HepG2 (cell line): ENCODE measurements around the gene BCL6B. TPM values are rescaled to one million over a fixed set of nuclear protein-coding genes. Genes with fewer than 3 reads are reported as not detected.

Source experiments
- ATAC-seq: fragments of 200-7000 bp; cut with Tn5 transposase; 3 replicates; pipeline ENCODE4 v1.9.1; 2020; ENCODE audit warnings: mild to moderate bottlenecking, moderate library complexity
- BruUV-seq: library from RNA; stranded (reverse); fragments of 400-500 nt; replicated peaks from 2 replicates; lab custom pipeline; 2021; lab: Mats Ljungman, UMichigan
- CTCF ChIA-PET: fragments of 300-600 bp; formaldehyde crosslinking; extraction: SDS; loops from one replicate; lab custom pipeline; 2021; ENCODE audit warnings: low total read pairs, inconsistent platforms, low intra/inter-chr PET ratio; lab: Yijun Ruan, JAX
- POLR2A ChIA-PET: fragments of 350-600 bp; sonication (Branson Sonifier 250); formaldehyde crosslinking; loops from one replicate; lab custom pipeline; 2020; ENCODE audit warnings: antibody characterized with exemption, inconsistent platforms; lab: Yijun Ruan, JAX
- DNase-seq: peaks from one replicate; pipeline ENCODE4 v3.0.0-alpha.2; 2015; ENCODE audit warnings: low spot score
- FAIRE-seq: peaks from 3 replicates; lab custom pipeline; 2011; peaks lifted over from hg19 to GRCh38; lab: Jason Lieb, UNC
- H2AFZ ChIP-seq: one replicate; pipeline ENCODE4 v1.6.1; 2011; ENCODE audit warnings: low read length, inconsistent platforms
- H3K27ac ChIP-seq: fragments of 300-600 bp; 3 replicates; pipeline ENCODE4 v1.8.0; 2011; ENCODE audit warnings: mixed run types, mild to moderate bottlenecking, mixed read lengths, low read length, inconsistent platforms; ENCODE audit not compliant: insufficient read depth; ENCODE audit errors: extremely low read length
- H3K27me3 ChIP-seq, 2 experiments: fragments of 200-600 bp in 1 of 2; 2 replicates in 1 of 2; 3 replicates in 1 of 2; pipeline versions ENCODE4 v1.6.0 to v1.8.0; 2011; ENCODE audit warnings: low read length in 2 of 2, mild to moderate bottlenecking in 2 of 2, moderate library complexity in 2 of 2, inconsistent platforms in 1 of 2; ENCODE audit not compliant: insufficient read depth in 2 of 2, control insufficient read depth in 1 of 2
- H3K36me3 ChIP-seq, 2 experiments: fragments of 200-600 bp in 1 of 2; replicated peaks in 1 of 2; 2 replicates in 1 of 2; 3 replicates in 1 of 2; pipeline versions ENCODE4 v1.5.1 to v1.8.0; 2011; ENCODE audit warnings: low read length in 2 of 2, inconsistent platforms in 1 of 2; ENCODE audit not compliant: insufficient read depth in 2 of 2, control insufficient read depth in 1 of 2
- H3K4me1 ChIP-seq: 2 replicates; pipeline ENCODE4 v1.5.1; 2012; ENCODE audit warnings: low read length, inconsistent platforms; ENCODE audit not compliant: insufficient read depth
- H3K4me2 ChIP-seq: 2 replicates; pipeline ENCODE4 v1.6.0; 2011; ENCODE audit warnings: low read depth, low read length, inconsistent platforms
- H3K4me3 ChIP-seq, 3 experiments: fragments of 200-600 bp in 1 of 3; sonication (generic), shearing (Covaris generic) in 1 of 3; replicated peaks in 1 of 3; 2 replicates each; pipeline ENCODE4 v1.5.1; 2011 to 2016; ENCODE audit warnings: low read length in 3 of 3, inconsistent platforms in 2 of 3, low read depth in 2 of 3, mild to moderate bottlenecking in 2 of 3, control low read depth in 1 of 3, mixed read lengths in 1 of 3; ENCODE audit not compliant: insufficient read depth in 1 of 3
- H3K79me2 ChIP-seq: one replicate; pipeline ENCODE4 v1.6.1; 2011; ENCODE audit warnings: low read length, inconsistent platforms; ENCODE audit not compliant: insufficient read depth
- H3K9ac ChIP-seq: 2 replicates; pipeline ENCODE4 v1.6.0; 2011; ENCODE audit warnings: mild to moderate bottlenecking, low read depth, low read length, inconsistent platforms; ENCODE audit not compliant: insufficient read depth
- H3K9me3 ChIP-seq: 2 replicates; pipeline ENCODE4 v1.5.1; 2012; ENCODE audit warnings: mild to moderate bottlenecking, low read length
- H4K20me1 ChIP-seq: 2 replicates; pipeline ENCODE4 v1.6.0; 2011; ENCODE audit warnings: inconsistent platforms, mild to moderate bottlenecking, low read length, moderate library complexity; ENCODE audit not compliant: insufficient read depth
- BHLHE40 ChIP-seq: IDR thresholded peaks from 2 replicates; pipeline ENCODE4 v1.6.1; 2011; ENCODE audit warnings: low read length, improper control_type of control experiment
- CBFB ChIP-seq: sonication (generic); formaldehyde crosslinking; IDR thresholded peaks from 2 replicates; pipeline ENCODE4 v1.4.0; 2020; ENCODE audit warnings: missing genetic modification reagents
- CBX1 ChIP-seq: IDR thresholded peaks from one replicate; pipeline ENCODE4 v1.6.1; 2016; ENCODE audit warnings: antibody characterized with exemption, low read depth
- CCDC6 ChIP-seq: sonication (generic); formaldehyde crosslinking; IDR thresholded peaks from 2 replicates; pipeline ENCODE4 v1.8.1; 2022; ENCODE audit warnings: mild to moderate bottlenecking, missing genetic modification reagents, moderate library complexity
- FOXO1 ChIP-seq: sonication (generic); formaldehyde crosslinking; IDR thresholded peaks from 2 replicates; pipeline ENCODE4 v1.4.0; 2020; ENCODE audit warnings: missing genetic modification reagents
- KDM5A ChIP-seq: fragments of 200-600 bp; sonication (generic); IDR thresholded peaks from 2 replicates; pipeline ENCODE4 v1.7.0; 2018; ENCODE audit warnings: antibody characterized with exemption, mild to moderate bottlenecking, low read length, borderline replicate concordance
- MEF2D ChIP-seq: sonication (generic); formaldehyde crosslinking; IDR thresholded peaks from 2 replicates; pipeline ENCODE4 v1.5.1; 2020; ENCODE audit warnings: mild to moderate bottlenecking, missing genetic modification reagents
- MZF1 ChIP-seq: sonication (generic); formaldehyde crosslinking; IDR thresholded peaks from 2 replicates; pipeline ENCODE4 v1.8.1; 2023; ENCODE audit warnings: mild to moderate bottlenecking, missing genetic modification reagents, borderline replicate concordance
- NCOA2 ChIP-seq: sonication (generic); formaldehyde crosslinking; IDR thresholded peaks from 2 replicates; pipeline ENCODE4 v1.8.0; 2022; ENCODE audit warnings: inconsistent platforms
- NKX3-1 ChIP-seq: sonication (generic); formaldehyde crosslinking; IDR thresholded peaks from 2 replicates; pipeline ENCODE4 v1.5.0; 2020; ENCODE audit warnings: missing genetic modification reagents
- NR2C2 ChIP-seq: sonication (generic); formaldehyde crosslinking; IDR thresholded peaks from 2 replicates; pipeline ENCODE4 v1.4.0; 2020; ENCODE audit warnings: missing genetic modification reagents, mild to moderate bottlenecking, moderate library complexity, borderline replicate concordance
- POLR2AphosphoS5 ChIP-seq: IDR thresholded peaks from 2 replicates; pipeline ENCODE4 v1.6.1; 2012; ENCODE audit warnings: low read depth, low read length
- SIN3B ChIP-seq: fragments of 150-350 bp; IDR thresholded peaks from 2 replicates; pipeline ENCODE4 v1.6.1; 2014; ENCODE audit warnings: low read length
- THAP11 ChIP-seq: IDR thresholded peaks from 2 replicates; pipeline ENCODE4 v1.6.1; 2016; ENCODE audit warnings: missing biosample characterization, missing genetic modification reagents
- ZFP90 ChIP-seq: sonication (generic); formaldehyde crosslinking; IDR thresholded peaks from 2 replicates; pipeline ENCODE4 v1.8.0; 2022; ENCODE audit warnings: missing genetic modification reagents, mild to moderate bottlenecking, inconsistent platforms, borderline replicate concordance
- ZNF20 ChIP-seq: sonication (generic); formaldehyde crosslinking; IDR thresholded peaks from 2 replicates; pipeline ENCODE4 v1.4.0; 2020; ENCODE audit warnings: mild to moderate bottlenecking, moderate library complexity, missing genetic modification reagents
- ZNF556 ChIP-seq: sonication (generic); formaldehyde crosslinking; IDR thresholded peaks from 2 replicates; pipeline ENCODE4 v1.4.0; 2020; ENCODE audit warnings: mild to moderate bottlenecking, missing genetic modification reagents, borderline replicate concordance
- ZNF713 ChIP-seq: sonication (generic); formaldehyde crosslinking; IDR thresholded peaks from 2 replicates; pipeline ENCODE4 v1.4.0; 2020; ENCODE audit warnings: mild to moderate bottlenecking, missing genetic modification reagents
- ZNF720 ChIP-seq: sonication (generic); formaldehyde crosslinking; IDR thresholded peaks from 2 replicates; pipeline ENCODE4 v1.4.0; 2020; ENCODE audit warnings: missing genetic modification reagents
- ZSCAN25 ChIP-seq: sonication (generic); formaldehyde crosslinking; IDR thresholded peaks from 2 replicates; pipeline ENCODE4 v1.8.0; 2022; ENCODE audit warnings: mild to moderate bottlenecking, missing genetic modification reagents
- ZSCAN30 ChIP-seq: sonication (generic); formaldehyde crosslinking; IDR thresholded peaks from 2 replicates; pipeline ENCODE4 v1.5.0; 2020; ENCODE audit warnings: mild to moderate bottlenecking, missing genetic modification reagents
- WGBS: methylation state at CpG from one replicate; pipeline ENCODE4 v1.1.6; 2017; ENCODE audit warnings: low lambda C conversion rate; 5-methylcytosine and 5-hydroxymethylcytosine counted together
- in situ Hi-C: cut with HindIII; loops from 2 replicates; pipeline ENCODE4 v1.10.0; 2017; ENCODE audit warnings: low pct_unique_long_range_greater_than_20kb; ENCODE audit not compliant: extremely low pct_ligation_motif_present
- intact Hi-C: fragments of 100-400 bp; cut with micrococcal nuclease; formaldehyde crosslinking; loops from one replicate; pipeline ENCODE4 v1.10.0; 2022; ENCODE audit not compliant: unreplicated experiment
- polyA plus RNA-seq, 8 experiments: library from polyadenylated mRNA; depleted of rRNA in 3 of 8; stranded (reverse) in 7 of 8; unstranded in 1 of 8; fragments of >200 nt; fragmentation: Illumina TruSeq in 4 of 8; extraction: Trizol in 4 of 8; gene quantifications; 2 replicates each; pipeline versions ENCODE4 v1.2.1 to v1.2.3, GENCODE V29; 2011 to 2016; ENCODE audit warnings: low read depth in 4 of 8, missing spikeins in 1 of 8, mixed read lengths in 1 of 8; ENCODE audit not compliant: insufficient read depth in 1 of 8
- total RNA-seq, 5 experiments: library from RNA; depleted of rRNA; stranded (reverse); fragments of >200 nt; fragmentation: Illumina TruSeq; extraction: Trizol; gene quantifications; 2 replicates each; pipeline ENCODE4 v1.2.3, GENCODE V29; 2016; ENCODE audit warnings: low read depth in 1 of 5
- TF ChIP-seq, protein P1 (sequence below): IDR thresholded peaks from 2 replicates; pipeline ENCODE4 v1.6.1; 2012; ENCODE audit warnings: inconsistent platforms
- TF ChIP-seq, protein P2 (sequence below): IDR thresholded peaks from 2 replicates; pipeline ENCODE4 v1.6.1; 2016; ENCODE audit warnings: missing compliant biosample characterization, missing genetic modification reagents, borderline replicate concordance

The BCL6B gene
- total and polyA plus RNA-seq, 2 of the 13 experiments (the other 11 are each of a cell fraction or from before 2014, with no cell fraction given) = not detected

DNA sequence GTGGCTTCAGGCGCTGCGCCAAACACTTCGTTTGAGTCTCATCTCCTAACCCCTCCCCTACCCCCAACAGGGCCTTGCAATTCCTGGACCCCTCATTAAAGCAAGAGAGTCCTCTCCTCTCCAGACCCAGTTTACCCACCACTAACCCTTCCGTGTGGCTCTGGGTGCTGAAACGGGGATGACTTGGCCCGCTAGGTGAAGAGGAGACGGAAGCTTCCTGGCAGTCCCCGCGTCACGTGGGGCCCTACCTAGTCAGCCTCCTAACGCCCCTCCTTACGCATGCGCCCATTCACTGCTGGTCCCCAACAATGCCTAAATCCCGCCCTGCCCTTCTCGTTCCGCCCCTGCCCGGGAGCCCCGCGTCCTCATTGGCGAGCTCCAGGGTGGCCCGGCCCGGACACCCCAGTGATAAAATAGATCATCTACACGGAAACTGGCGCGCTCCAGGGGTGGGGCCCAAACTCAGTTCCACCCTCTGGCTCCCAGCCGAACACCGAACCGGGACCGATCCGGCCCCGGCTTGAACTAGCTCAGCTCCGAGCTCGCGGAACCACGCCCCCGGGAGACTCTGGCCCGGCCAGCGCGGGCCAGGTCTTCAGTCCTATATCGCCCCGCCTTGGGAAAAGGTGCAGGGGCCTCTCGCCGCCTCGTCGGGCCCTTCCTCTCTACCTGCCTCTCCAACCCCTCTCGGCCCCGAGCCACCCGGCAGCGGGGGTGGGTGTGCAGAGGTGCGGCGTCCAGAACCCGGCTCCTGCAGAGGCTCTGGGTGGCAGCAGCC, 12.9 kb downstream of the BCL6B start, which contains the start of gene SLC16A13:
TSS of gene SLC16A13 (plus strand) at position 425 of the 778 bp plus-strand sequence. CDS start 368 bp downstream, outside the sequence.
- Histone ChIP-seq H3K4me2 (peak within 1 kb of the TSS; percentile 94), H3K9ac (peak within 1 kb of the TSS; percentile 88), H3K27me3 (no peaks in the 10 kb centered on the region; a peak in 2 of 5 replicates), H3K4me3 (peak within 1 kb of the TSS; percentile 75 to 97 (median 94)), H3K36me3 (no peaks in the 10 kb centered on the region), H4K20me1 (no peaks in the 10 kb centered on the region), H3K79me2 (peaks cover 13% of the 10 kb centered on the region), H2AFZ (no peak within 1 kb of the TSS), H3K4me1 (peaks cover 41% of the 10 kb centered on the region), H3K9me3 (no peaks in the 10 kb centered on the region), H3K27ac (peak within 1 kb of the TSS; percentile 90)
- BruUV-seq = no TSS peak
- in situ Hi-C loops (no loop called here), intact Hi-C loops (no loop called here)
- FAIRE-seq = peak; percentile 93
- POLR2A ChIA-PET = interaction anchor here (0.5 to 3.7 kb wide), 45 partner anchors 8 to 1146 kb away, joined by 3 to 71 read pairs (median 4); partner anchors contain the start of genes ACADVL, ASGR1, ASGR2 and CD68
- WGBS = 2% methylated on average over 22 of the region's 52 CpGs
- peak; percentile 81 for ATAC-seq
- DNase-seq = peak; percentile 97
- CTCF ChIA-PET = no interaction called here
- TF ChIP-seq MZF1 (no peak), ZSCAN30 (CRISPR knock-in tag) (peak; percentile 3; the same call in 1 of the 2 replicates), CBX1 (no peak), NR2C2 (CRISPR knock-in tag) (no peak), THAP11 (CRISPR knock-in tag) (peak; percentile 79), MEF2D (CRISPR knock-in tag) (peak; percentile 75; the same call in 1 of the 2 replicates), ZFP90 (no peak), BHLHE40 (peak; percentile 60; the same call in 1 of the 2 replicates), CCDC6 (CRISPR knock-in tag) (no peak), NKX3-1 (CRISPR knock-in tag) (0 out of 2 replicates have a peak, but pooled peaks have one; percentile 10), ZNF713 (CRISPR knock-in tag) (0 out of 2 replicates have a peak, but pooled peaks have one; percentile 35), KDM5A (peak; percentile 25; the same call in 1 of the 2 replicates), CBFB (CRISPR knock-in tag) (no peak; the same call in 1 of the 2 replicates), ZNF556 (0 out of 2 replicates have a peak, but pooled peaks have one; percentile 53), NCOA2 (CRISPR knock-in tag) (peak; percentile 13; the same call in 1 of the 2 replicates), FOXO1 (CRISPR knock-in tag) (0 out of 2 replicates have a peak, but pooled peaks have one; percentile 32), SIN3B (no peak), ZSCAN25 (CRISPR knock-in tag) (peak; percentile 36; the same call in 1 of the 2 replicates), POLR2AphosphoS5 (peak; percentile 93), ZNF20 (0 out of 2 replicates have a peak, but pooled peaks have one; percentile 80), ZNF720 (CRISPR knock-in tag) (no peak)
- TF ChIP-seq, protein P1, sequence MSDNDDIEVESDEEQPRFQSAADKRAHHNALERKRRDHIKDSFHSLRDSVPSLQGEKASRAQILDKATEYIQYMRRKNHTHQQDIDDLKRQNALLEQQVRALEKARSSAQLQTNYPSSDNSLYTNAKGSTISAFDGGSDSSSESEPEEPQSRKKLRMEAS = peak; percentile 78
- TF ChIP-seq, protein P2, sequence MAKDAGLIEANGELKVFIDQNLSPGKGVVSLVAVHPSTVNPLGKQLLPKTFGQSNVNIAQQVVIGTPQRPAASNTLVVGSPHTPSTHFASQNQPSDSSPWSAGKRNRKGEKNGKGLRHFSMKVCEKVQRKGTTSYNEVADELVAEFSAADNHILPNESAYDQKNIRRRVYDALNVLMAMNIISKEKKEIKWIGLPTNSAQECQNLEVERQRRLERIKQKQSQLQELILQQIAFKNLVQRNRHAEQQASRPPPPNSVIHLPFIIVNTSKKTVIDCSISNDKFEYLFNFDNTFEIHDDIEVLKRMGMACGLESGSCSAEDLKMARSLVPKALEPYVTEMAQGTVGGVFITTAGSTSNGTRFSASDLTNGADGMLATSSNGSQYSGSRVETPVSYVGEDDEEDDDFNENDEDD (CRISPR knock-in tag) = peak; percentile 53; the same call in 1 of the 2 replicates
